A549 (cell line): ENCODE results near the gene CETN1. TPM values are rescaled to one million over a fixed set of nuclear protein-coding genes. Genes with fewer than 3 reads are reported as not detected.

Source experiments
- ATAC-seq, 2 experiments: fragments of 200-7000 bp in 1 of 2; fragments of >200 bp in 1 of 2; cut with Nextera tagmentation in 1 of 2; cut with Tn5 transposase in 1 of 2; 3 replicates each; pipeline versions ENCODE4 v1.8.0 to v1.9.1; 2018 to 2020; ENCODE audit warnings: mild to moderate bottlenecking in 1 of 2, moderate library complexity in 1 of 2
- CTCF ChIA-PET: fragments of 300-600 bp; sonication (Branson Sonifier 250); formaldehyde crosslinking; extraction: SDS; loops from one replicate; lab custom pipeline; 2021; ENCODE audit warnings: antibody characterized with exemption, inconsistent platforms; lab: Yijun Ruan, JAX
- POLR2A ChIA-PET: fragments of 350-600 bp; formaldehyde crosslinking; extraction: SDS; loops from one replicate; lab custom pipeline; 2021; ENCODE audit warnings: antibody characterized with exemption, inconsistent platforms; lab: Yijun Ruan, JAX
- DNase-seq, 2 experiments: peaks; one replicate each; pipeline versions ENCODE4 v3.0.0 to v3.0.0-alpha.2; 2011 to 2016; ENCODE audit warnings: low read depth in 1 of 2, low spot score in 1 of 2
- FAIRE-seq: peaks from 2 replicates; lab custom pipeline; 2011; peaks lifted over from hg19 to GRCh38; lab: Jason Lieb, UNC
- H3K27ac ChIP-seq, 2 experiments: fragments of >200 bp; sonication (Bioruptor Twin); formaldehyde crosslinking; 3 replicates each; pipeline ENCODE4 v1.5.1; 2016 to 2017
- H3K4me1 ChIP-seq: fragments of >200 bp; sonication (Bioruptor Twin); formaldehyde crosslinking; 3 replicates; pipeline ENCODE4 v1.6.1; 2016
- H3K4me2 ChIP-seq: fragments of >200 bp; sonication (Bioruptor Twin); formaldehyde crosslinking; 3 replicates; pipeline ENCODE4 v1.6.1; 2016
- H3K4me3 ChIP-seq: fragments of >200 bp; sonication (Bioruptor Twin); formaldehyde crosslinking; 3 replicates; pipeline ENCODE4 v1.5.1; 2016
- H3K9me3 ChIP-seq: fragments of >200 bp; sonication (Bioruptor Twin); formaldehyde crosslinking; 3 replicates; pipeline ENCODE4 v1.6.1; 2016
- CBX2 ChIP-seq: fragments of 200-600 bp; sonication (generic); IDR thresholded peaks from 2 replicates; pipeline ENCODE4 v1.6.1; 2016; ENCODE audit warnings: low read depth, mild to moderate bottlenecking, borderline replicate concordance
- CEBPB ChIP-seq, 2 experiments: fragments of >200 bp in 1 of 2; sonication (Bioruptor Twin) in 1 of 2; formaldehyde crosslinking in 1 of 2; IDR thresholded peaks; 2 replicates each; pipeline ENCODE4 v1.6.1; 2012 to 2016
- CHD2 ChIP-seq: fragments of 150-350 bp; IDR thresholded peaks from 2 replicates; pipeline ENCODE4 v1.6.1; 2014; ENCODE audit warnings: low read length; ENCODE audit not compliant: partially characterized antibody
- EP300 ChIP-seq, 2 experiments: fragments of >200 bp; sonication (Bioruptor Twin); formaldehyde crosslinking; IDR thresholded peaks; 2 replicates in 1 of 2; 3 replicates in 1 of 2; pipeline ENCODE4 v1.6.1; 2016 to 2017
- ESRRA ChIP-seq: fragments of 150-350 bp; IDR thresholded peaks from 2 replicates; pipeline ENCODE4 v1.6.1; 2014; ENCODE audit warnings: mild to moderate bottlenecking, low read length, borderline replicate concordance
- FOSB ChIP-seq: fragments of 250-450 bp; sonication (Bioruptor Pico); IDR thresholded peaks from 2 replicates; pipeline ENCODE4 v1.5.0; 2020; ENCODE audit warnings: mild to moderate bottlenecking, moderate library complexity
- HOXB13 ChIP-seq: fragments of 250-450 bp; sonication (Bioruptor Pico); IDR thresholded peaks from 2 replicates; pipeline ENCODE4 v1.5.0; 2020; ENCODE audit warnings: low read depth, mild to moderate bottlenecking, moderate library complexity
- JUN ChIP-seq, 2 experiments: fragments of >200 bp; sonication (Bioruptor Twin); formaldehyde crosslinking; IDR thresholded peaks; 2 replicates in 1 of 2; 3 replicates in 1 of 2; pipeline ENCODE4 v1.6.1; 2016 to 2017
- MYC ChIP-seq: IDR thresholded peaks from 2 replicates; pipeline ENCODE4 v1.6.1; 2012; ENCODE audit warnings: mild to moderate bottlenecking, inconsistent platforms, low read length, improper control_type of control experiment, borderline replicate concordance
- POLR2A ChIP-seq: IDR thresholded peaks from 2 replicates; pipeline ENCODE4 v1.6.1; 2012; ENCODE audit warnings: mild to moderate bottlenecking, low read length
- RAD21 ChIP-seq, 2 experiments: fragments of >200 bp in 1 of 2; sonication (Bioruptor Twin) in 1 of 2; formaldehyde crosslinking in 1 of 2; IDR thresholded peaks in 1 of 2; conservative IDR thresholded peaks in 1 of 2; 2 replicates in 1 of 2; 3 replicates in 1 of 2; pipeline ENCODE4 v1.6.1; 2012 to 2018; ENCODE audit warnings: inconsistent platforms in 1 of 2
- RCOR1 ChIP-seq: fragments of 150-350 bp; IDR thresholded peaks from 2 replicates; pipeline ENCODE4 v1.6.1; 2014; ENCODE audit warnings: antibody characterized with exemption, low read length, low read depth
- SREBF2 ChIP-seq: fragments of 450-650 bp; IDR thresholded peaks from 2 replicates; pipeline ENCODE4 v1.6.1; 2014; ENCODE audit warnings: mild to moderate bottlenecking, moderate library complexity
- TFCP2L1 ChIP-seq: fragments of 250-450 bp; sonication (Bioruptor Pico); IDR thresholded peaks from 2 replicates; pipeline ENCODE4 v1.5.0; 2021; ENCODE audit warnings: mild to moderate bottlenecking
- TP53 ChIP-seq: fragments of 250-450 bp; sonication (Bioruptor Pico); IDR thresholded peaks from 2 replicates; pipeline ENCODE4 v1.5.0; 2021; ENCODE audit warnings: mild to moderate bottlenecking, moderate library complexity
- ZC3H11A ChIP-seq: fragments of 450-650 bp; IDR thresholded peaks from 2 replicates; pipeline ENCODE4 v1.6.1; 2014; ENCODE audit warnings: antibody characterized with exemption, mild to moderate bottlenecking
- ZNF302 ChIP-seq: fragments of 250-450 bp; sonication (Bioruptor Pico); IDR thresholded peaks from 2 replicates; pipeline ENCODE4 v1.9.0; 2021; ENCODE audit warnings: inconsistent platforms, mild to moderate bottlenecking, moderate library complexity
- WGBS: methylation state at CpG from one replicate; pipeline ENCODE4 v1.1.6; 2017; ENCODE audit errors: missing lambda C conversion rate; 5-methylcytosine and 5-hydroxymethylcytosine counted together
- polyA plus RNA-seq, 4 experiments: library from polyadenylated mRNA; depleted of rRNA in 3 of 4; stranded (reverse); fragments of >200 nt; fragmentation: RNase III in 1 of 4; extraction: RNeasy Plus Mini Kit Qiagen cat#74134 plus additional on column Dnase treatment in 1 of 4; gene quantifications; 2 replicates in 3 of 4; 3 replicates in 1 of 4; pipeline ENCODE4 v1.2.3, GENCODE V29; 2011 to 2017
- TF ChIP-seq, protein P1 (sequence below): fragments of 200-600 bp; sonication (generic); IDR thresholded peaks from 2 replicates; pipeline ENCODE4 v1.6.1; 2016; ENCODE audit warnings: antibody characterized with exemption, mild to moderate bottlenecking, moderate library complexity
- TF ChIP-seq, protein P2 (sequence below): IDR thresholded peaks from 2 replicates; pipeline ENCODE4 v1.6.1; 2012
- TF ChIP-seq, protein P3 (sequence below): fragments of >200 bp; sonication (Bioruptor Twin); formaldehyde crosslinking; IDR thresholded peaks from 2 replicates; pipeline ENCODE4 v1.6.1; 2016
- TF ChIP-seq, protein P4 (sequence below): fragments of 450-650 bp; IDR thresholded peaks from 2 replicates; pipeline ENCODE4 v1.6.1; 2014; ENCODE audit warnings: antibody characterized with exemption
- TF ChIP-seq, protein P5 (sequence below): fragments of 250-450 bp; sonication (Bioruptor Pico); IDR thresholded peaks from 2 replicates; pipeline ENCODE4 v1.5.0; 2021; ENCODE audit warnings: mild to moderate bottlenecking, moderate library complexity, borderline replicate concordance

The CETN1 gene
- polyA plus RNA-seq, 2 of the 4 experiments (the other 2 are of a cell fraction): not detected

DNA sequence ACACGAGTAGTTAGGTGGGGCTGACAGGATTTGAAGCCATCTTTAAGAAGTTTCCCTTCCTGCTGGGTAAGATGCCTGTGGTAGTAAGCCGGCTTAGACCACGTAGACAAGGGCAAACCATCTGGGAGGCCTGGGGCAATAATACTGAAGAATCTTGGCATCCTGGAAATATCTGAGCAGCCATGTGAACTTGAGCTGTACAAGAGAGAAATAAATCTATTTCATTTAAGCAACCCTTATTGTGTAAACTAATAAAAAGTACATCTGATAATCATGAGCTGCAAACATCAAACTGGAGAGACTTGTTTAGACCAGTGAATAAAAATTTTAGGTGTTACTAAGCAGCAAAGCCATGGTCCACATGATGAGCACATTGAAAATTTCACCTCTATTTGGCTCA lies 11.4 kb upstream of the CETN1 start:
- H3K4me3 ChIP-seq: no peak overlapping the region
- H3K4me2 ChIP-seq: no peak overlapping the region
- FAIRE-seq (no peak), DNase-seq (no peak), ATAC-seq (no peak)
- no peaks in the 10 kb centered on the region for H3K4me1 ChIP-seq
- TF ChIP-seq CEBPB (IDR thresholded peaks at IDR 0.05) (no peak), HOXB13 (CRISPR knock-in tag) (no peak), EP300 (IDR thresholded peaks at IDR 0.05) (no peak), ESRRA (no peak), TP53 (no peak), ZC3H11A (no peak)
- POLR2A ChIA-PET: no interaction called here
- CTCF ChIA-PET: no interaction called here
- H3K27ac ChIP-seq: no peak overlapping the region
- no peaks in the 10 kb centered on the region for H3K9me3 ChIP-seq
- 4% methylated on average over 3 of the region's 3 CpGs for WGBS

DNA sequence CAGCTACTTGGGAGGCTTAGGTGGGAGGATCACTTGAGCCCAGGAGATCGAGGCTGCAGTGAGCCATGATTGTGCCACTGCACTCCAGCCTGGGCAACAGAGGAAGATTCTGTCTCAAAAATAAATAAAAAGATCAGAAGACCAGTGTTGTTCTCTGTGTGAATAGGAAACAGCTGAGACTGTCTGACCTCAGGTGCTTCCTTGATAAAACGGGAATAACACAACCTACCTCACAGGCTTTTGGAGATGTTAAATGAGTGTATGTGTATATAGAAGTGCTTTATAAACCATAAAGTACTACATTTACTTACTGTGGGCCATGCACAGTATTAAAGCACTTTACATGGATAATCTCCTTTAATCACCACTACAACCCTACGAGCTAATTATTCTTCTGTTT lies 9.9 kb upstream of the CETN1 start:
- ATAC-seq (no peak), FAIRE-seq (no peak), DNase-seq (no peak)
- 26% methylated on average over 3 of the region's 3 CpGs for WGBS
- no peak for TF ChIP-seq CBX2
- no peak for TF ChIP-seq RAD21 (conservative IDR thresholded peaks at IDR 0.05 in 1 of 2, IDR thresholded peaks at IDR 0.05 in 1 of 2)
- TF ChIP-seq POLR2A: no peak
- TF ChIP-seq, protein P1, sequence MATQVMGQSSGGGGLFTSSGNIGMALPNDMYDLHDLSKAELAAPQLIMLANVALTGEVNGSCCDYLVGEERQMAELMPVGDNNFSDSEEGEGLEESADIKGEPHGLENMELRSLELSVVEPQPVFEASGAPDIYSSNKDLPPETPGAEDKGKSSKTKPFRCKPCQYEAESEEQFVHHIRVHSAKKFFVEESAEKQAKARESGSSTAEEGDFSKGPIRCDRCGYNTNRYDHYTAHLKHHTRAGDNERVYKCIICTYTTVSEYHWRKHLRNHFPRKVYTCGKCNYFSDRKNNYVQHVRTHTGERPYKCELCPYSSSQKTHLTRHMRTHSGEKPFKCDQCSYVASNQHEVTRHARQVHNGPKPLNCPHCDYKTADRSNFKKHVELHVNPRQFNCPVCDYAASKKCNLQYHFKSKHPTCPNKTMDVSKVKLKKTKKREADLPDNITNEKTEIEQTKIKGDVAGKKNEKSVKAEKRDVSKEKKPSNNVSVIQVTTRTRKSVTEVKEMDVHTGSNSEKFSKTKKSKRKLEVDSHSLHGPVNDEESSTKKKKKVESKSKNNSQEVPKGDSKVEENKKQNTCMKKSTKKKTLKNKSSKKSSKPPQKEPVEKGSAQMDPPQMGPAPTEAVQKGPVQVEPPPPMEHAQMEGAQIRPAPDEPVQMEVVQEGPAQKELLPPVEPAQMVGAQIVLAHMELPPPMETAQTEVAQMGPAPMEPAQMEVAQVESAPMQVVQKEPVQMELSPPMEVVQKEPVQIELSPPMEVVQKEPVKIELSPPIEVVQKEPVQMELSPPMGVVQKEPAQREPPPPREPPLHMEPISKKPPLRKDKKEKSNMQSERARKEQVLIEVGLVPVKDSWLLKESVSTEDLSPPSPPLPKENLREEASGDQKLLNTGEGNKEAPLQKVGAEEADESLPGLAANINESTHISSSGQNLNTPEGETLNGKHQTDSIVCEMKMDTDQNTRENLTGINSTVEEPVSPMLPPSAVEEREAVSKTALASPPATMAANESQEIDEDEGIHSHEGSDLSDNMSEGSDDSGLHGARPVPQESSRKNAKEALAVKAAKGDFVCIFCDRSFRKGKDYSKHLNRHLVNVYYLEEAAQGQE: no peak
- TF ChIP-seq, protein P2, sequence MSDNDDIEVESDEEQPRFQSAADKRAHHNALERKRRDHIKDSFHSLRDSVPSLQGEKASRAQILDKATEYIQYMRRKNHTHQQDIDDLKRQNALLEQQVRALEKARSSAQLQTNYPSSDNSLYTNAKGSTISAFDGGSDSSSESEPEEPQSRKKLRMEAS: no peak
- TF ChIP-seq, protein P3, sequence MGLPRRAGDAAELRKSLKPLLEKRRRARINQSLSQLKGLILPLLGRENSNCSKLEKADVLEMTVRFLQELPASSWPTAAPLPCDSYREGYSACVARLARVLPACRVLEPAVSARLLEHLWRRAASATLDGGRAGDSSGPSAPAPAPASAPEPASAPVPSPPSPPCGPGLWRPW: no peak
- TF ChIP-seq MYC: no peak
- TF ChIP-seq, protein P4, sequence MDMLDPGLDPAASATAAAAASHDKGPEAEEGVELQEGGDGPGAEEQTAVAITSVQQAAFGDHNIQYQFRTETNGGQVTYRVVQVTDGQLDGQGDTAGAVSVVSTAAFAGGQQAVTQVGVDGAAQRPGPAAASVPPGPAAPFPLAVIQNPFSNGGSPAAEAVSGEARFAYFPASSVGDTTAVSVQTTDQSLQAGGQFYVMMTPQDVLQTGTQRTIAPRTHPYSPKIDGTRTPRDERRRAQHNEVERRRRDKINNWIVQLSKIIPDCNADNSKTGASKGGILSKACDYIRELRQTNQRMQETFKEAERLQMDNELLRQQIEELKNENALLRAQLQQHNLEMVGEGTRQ: no peak
- TF ChIP-seq CHD2: no peak
- no peak for TF ChIP-seq FOSB (CRISPR knock-in tag)
- TF ChIP-seq, protein P5, sequence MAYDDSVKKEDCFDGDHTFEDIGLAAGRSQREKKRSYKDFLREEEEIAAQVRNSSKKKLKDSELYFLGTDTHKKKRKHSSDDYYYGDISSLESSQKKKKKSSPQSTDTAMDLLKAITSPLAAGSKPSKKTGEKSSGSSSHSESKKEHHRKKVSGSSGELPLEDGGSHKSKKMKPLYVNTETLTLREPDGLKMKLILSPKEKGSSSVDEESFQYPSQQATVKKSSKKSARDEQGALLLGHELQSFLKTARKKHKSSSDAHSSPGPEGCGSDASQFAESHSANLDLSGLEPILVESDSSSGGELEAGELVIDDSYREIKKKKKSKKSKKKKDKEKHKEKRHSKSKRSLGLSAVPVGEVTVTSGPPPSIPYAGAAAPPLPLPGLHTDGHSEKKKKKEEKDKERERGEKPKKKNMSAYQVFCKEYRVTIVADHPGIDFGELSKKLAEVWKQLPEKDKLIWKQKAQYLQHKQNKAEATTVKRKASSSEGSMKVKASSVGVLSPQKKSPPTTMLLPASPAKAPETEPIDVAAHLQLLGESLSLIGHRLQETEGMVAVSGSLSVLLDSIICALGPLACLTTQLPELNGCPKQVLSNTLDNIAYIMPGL: no peak
- no peak for TF ChIP-seq RCOR1
- TF ChIP-seq TFCP2L1 (CRISPR knock-in tag): no peak
- TF ChIP-seq JUN (IDR thresholded peaks at IDR 0.05): no peak
- no peak for TF ChIP-seq ZNF302 (CRISPR knock-in tag)
- no peak for TF ChIP-seq SREBF2
- ChIA-PET POLR2A (no interaction called here), CTCF (interaction anchor here (1.2 kb wide), 1 partner anchor 10 kb away, joined by 3 read pairs; the partner anchor contains the start of gene CETN1)
- H3K4me3 ChIP-seq: no peak overlapping the region
- H3K9me3 ChIP-seq: no peaks in the 10 kb centered on the region
- H3K4me1 ChIP-seq: no peaks in the 10 kb centered on the region
- H3K27ac ChIP-seq: no peak overlapping the region
- no peak overlapping the region for H3K4me2 ChIP-seq
